MM.1S (cell line): ENCODE measurements around the gene NLRP12.

Source experiments
- DNase-seq: peaks from one replicate; pipeline ENCODE4 v3.0.0-alpha.2; 2015
- H2AFZ ChIP-seq: fragments of 300-600 bp; sonication (generic); 2 replicates; pipeline ENCODE4 v1.6.0; 2016; ENCODE audit warnings: antibody characterized with exemption, low read length
- H3F3A ChIP-seq: fragments of 300-600 bp; sonication (generic); 2 replicates; pipeline ENCODE4 v1.6.1; 2016; ENCODE audit warnings: mild to moderate bottlenecking, antibody characterized with exemption, low read length, moderate library complexity, mixed read lengths; ENCODE audit not compliant: insufficient read depth
- H3K27ac ChIP-seq: fragments of 300-600 bp; sonication (generic); 2 replicates; pipeline ENCODE4 v1.5.1; 2016; ENCODE audit warnings: mild to moderate bottlenecking, low read length
- H3K27me3 ChIP-seq: fragments of 300-600 bp; sonication (generic); replicated peaks from 2 replicates; pipeline ENCODE4 v1.6.0; 2016; ENCODE audit warnings: low read length; ENCODE audit not compliant: insufficient read depth
- H3K36me3 ChIP-seq: fragments of 300-600 bp; sonication (generic); replicated peaks from 2 replicates; pipeline ENCODE4 v1.6.1; 2016; ENCODE audit warnings: mild to moderate bottlenecking, low read length, mixed read lengths; ENCODE audit not compliant: insufficient read depth
- H3K4me1 ChIP-seq: fragments of 300-600 bp; sonication (generic); 2 replicates; pipeline ENCODE4 v1.6.1; 2016; ENCODE audit warnings: low read length, mixed read lengths
- H3K4me2 ChIP-seq: fragments of 300-600 bp; sonication (generic); 2 replicates; pipeline ENCODE4 v1.6.0; 2016; ENCODE audit warnings: low read depth, low read length
- H3K4me3 ChIP-seq: fragments of 300-600 bp; sonication (generic); 2 replicates; pipeline ENCODE4 v1.5.1; 2016; ENCODE audit warnings: low read length, mixed read lengths
- H3K79me2 ChIP-seq: fragments of 300-600 bp; sonication (generic); 2 replicates; pipeline ENCODE4 v1.6.1; 2016; ENCODE audit warnings: mixed run types, low read length, mixed read lengths
- H3K9ac ChIP-seq: fragments of 300-600 bp; sonication (generic); 2 replicates; pipeline ENCODE4 v1.6.1; 2016; ENCODE audit warnings: low read length, mixed read lengths
- H3K9me2 ChIP-seq: fragments of 300-600 bp; sonication (generic); replicated peaks from 2 replicates; pipeline ENCODE4 v1.6.1; 2016; ENCODE audit warnings: mild to moderate bottlenecking, low read length, mixed read lengths; ENCODE audit not compliant: insufficient read depth
- H3K9me3 ChIP-seq: fragments of 300-600 bp; sonication (generic); replicated peaks from 2 replicates; pipeline ENCODE4 v1.6.1; 2016; ENCODE audit warnings: mild to moderate bottlenecking, low read length, mixed read lengths; ENCODE audit not compliant: insufficient read depth
- H4K20me1 ChIP-seq: fragments of 300-600 bp; sonication (generic); 2 replicates; pipeline ENCODE4 v1.6.1; 2016; ENCODE audit warnings: mild to moderate bottlenecking, low read length, moderate library complexity, mixed read lengths; ENCODE audit not compliant: insufficient read depth
- EZH2 ChIP-seq: fragments of 300-600 bp; sonication (generic); optimal IDR thresholded peaks from 2 replicates; pipeline ENCODE3; 2017; ENCODE audit warnings: low read depth, mild to moderate bottlenecking, antibody characterized with exemption, low read length, mixed read lengths
- EZH2phosphoT487 ChIP-seq: fragments of 300-600 bp; sonication (generic); IDR thresholded peaks from 2 replicates; pipeline ENCODE4 v1.6.1; 2018; ENCODE audit warnings: antibody characterized with exemption, low read length
- TF ChIP-seq, protein P1 (sequence below): fragments of 300-600 bp; sonication (generic); IDR thresholded peaks from 2 replicates; pipeline ENCODE4 v1.5.1; 2016; ENCODE audit warnings: antibody characterized with exemption, low read length, mixed read lengths

The NLRP12 gene, protein sequence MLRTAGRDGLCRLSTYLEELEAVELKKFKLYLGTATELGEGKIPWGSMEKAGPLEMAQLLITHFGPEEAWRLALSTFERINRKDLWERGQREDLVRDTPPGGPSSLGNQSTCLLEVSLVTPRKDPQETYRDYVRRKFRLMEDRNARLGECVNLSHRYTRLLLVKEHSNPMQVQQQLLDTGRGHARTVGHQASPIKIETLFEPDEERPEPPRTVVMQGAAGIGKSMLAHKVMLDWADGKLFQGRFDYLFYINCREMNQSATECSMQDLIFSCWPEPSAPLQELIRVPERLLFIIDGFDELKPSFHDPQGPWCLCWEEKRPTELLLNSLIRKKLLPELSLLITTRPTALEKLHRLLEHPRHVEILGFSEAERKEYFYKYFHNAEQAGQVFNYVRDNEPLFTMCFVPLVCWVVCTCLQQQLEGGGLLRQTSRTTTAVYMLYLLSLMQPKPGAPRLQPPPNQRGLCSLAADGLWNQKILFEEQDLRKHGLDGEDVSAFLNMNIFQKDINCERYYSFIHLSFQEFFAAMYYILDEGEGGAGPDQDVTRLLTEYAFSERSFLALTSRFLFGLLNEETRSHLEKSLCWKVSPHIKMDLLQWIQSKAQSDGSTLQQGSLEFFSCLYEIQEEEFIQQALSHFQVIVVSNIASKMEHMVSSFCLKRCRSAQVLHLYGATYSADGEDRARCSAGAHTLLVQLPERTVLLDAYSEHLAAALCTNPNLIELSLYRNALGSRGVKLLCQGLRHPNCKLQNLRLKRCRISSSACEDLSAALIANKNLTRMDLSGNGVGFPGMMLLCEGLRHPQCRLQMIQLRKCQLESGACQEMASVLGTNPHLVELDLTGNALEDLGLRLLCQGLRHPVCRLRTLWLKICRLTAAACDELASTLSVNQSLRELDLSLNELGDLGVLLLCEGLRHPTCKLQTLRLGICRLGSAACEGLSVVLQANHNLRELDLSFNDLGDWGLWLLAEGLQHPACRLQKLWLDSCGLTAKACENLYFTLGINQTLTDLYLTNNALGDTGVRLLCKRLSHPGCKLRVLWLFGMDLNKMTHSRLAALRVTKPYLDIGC

DNA sequence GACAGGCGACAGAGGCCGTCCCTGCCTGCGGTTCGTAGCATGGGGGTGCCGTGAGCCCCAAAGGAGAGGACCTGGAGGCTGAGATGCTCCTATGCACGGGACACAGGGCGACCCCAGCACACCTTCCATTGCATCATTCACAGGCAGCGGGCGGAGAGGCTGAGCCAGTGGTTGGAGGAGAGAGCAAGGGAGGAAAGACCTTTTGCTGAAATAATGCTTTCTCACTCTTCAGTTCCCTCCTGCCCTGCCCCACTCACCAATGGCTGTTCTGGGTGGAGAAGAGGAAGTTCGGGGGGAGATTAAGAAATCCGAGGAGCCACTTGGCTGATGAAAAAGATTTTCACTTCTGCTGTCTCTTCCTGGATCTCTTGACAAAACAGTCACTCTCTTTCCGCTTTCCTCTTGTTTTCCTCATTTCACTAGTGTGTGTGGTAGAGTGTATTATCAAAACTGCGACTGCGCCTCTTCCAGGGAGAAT lies at the start of gene NLRP12:
TSS of gene NLRP12 (minus strand) at position 181 of the 478 bp plus-strand sequence. CDS start at position 41, 140 bp downstream.
- H2AFZ ChIP-seq, result no peak within 1 kb of the TSS
- no peaks in the 10 kb centered on the region for H3K36me3 ChIP-seq
- no peaks in the 10 kb centered on the region for H3K9me3 ChIP-seq
- H3K4me1 ChIP-seq, result no peaks in the 10 kb centered on the region
- H3K9ac ChIP-seq, result no peak within 1 kb of the TSS
- DNase-seq, result no peak
- no peak within 1 kb of the TSS for H3K27ac ChIP-seq
- TF ChIP-seq, protein P1, sequence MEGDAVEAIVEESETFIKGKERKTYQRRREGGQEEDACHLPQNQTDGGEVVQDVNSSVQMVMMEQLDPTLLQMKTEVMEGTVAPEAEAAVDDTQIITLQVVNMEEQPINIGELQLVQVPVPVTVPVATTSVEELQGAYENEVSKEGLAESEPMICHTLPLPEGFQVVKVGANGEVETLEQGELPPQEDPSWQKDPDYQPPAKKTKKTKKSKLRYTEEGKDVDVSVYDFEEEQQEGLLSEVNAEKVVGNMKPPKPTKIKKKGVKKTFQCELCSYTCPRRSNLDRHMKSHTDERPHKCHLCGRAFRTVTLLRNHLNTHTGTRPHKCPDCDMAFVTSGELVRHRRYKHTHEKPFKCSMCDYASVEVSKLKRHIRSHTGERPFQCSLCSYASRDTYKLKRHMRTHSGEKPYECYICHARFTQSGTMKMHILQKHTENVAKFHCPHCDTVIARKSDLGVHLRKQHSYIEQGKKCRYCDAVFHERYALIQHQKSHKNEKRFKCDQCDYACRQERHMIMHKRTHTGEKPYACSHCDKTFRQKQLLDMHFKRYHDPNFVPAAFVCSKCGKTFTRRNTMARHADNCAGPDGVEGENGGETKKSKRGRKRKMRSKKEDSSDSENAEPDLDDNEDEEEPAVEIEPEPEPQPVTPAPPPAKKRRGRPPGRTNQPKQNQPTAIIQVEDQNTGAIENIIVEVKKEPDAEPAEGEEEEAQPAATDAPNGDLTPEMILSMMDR, result no peak
- TF ChIP-seq EZH2phosphoT487 (no peak), EZH2 (no peak)
- H3K27me3 ChIP-seq, result peaks cover 6% of the 10 kb centered on the region
- H3K9me2 ChIP-seq, result no peaks in the 10 kb centered on the region
- no peaks in the 10 kb centered on the region for H3K79me2 ChIP-seq
- H4K20me1 ChIP-seq, result no peaks in the 10 kb centered on the region
- H3K4me3 ChIP-seq, result no peak within 1 kb of the TSS
- no peaks in the 10 kb centered on the region for H3F3A ChIP-seq
- no peak within 1 kb of the TSS for H3K4me2 ChIP-seq

DNA sequence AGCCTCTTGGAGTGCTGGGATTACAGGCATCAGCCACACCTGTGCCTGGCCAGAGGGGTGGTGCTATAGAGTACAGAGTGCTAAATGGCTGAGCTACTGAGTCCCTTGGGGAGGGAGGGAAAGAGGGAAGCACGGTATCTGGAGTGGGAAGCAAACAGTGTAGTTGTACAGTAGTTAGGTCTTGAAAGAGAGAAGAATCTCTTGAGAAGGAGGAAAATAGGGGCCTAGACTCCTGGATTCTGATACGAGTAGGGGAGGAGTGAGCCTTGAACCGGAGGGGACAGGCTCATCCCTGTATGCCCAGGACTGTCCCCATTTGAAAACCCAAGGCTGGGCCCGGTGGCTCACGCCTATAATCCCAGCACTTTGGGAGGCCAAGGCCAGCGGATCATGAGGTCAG lies 48.6 kb upstream of the NLRP12 start:
- H3K27me3 ChIP-seq, result no peaks in the 10 kb centered on the region; the same call in 1 of the 2 replicates
- H3K4me2 ChIP-seq, result no peak overlapping the region
- no peaks in the 10 kb centered on the region for H4K20me1 ChIP-seq
- no peaks in the 10 kb centered on the region for H3K79me2 ChIP-seq
- H3K9me2 ChIP-seq, result no peaks in the 10 kb centered on the region
- H3K4me1 ChIP-seq, result no peaks in the 10 kb centered on the region
- no peak overlapping the region for H3K4me3 ChIP-seq
- H3F3A ChIP-seq, result no peaks in the 10 kb centered on the region
- no peaks in the 10 kb centered on the region for H3K36me3 ChIP-seq
- no peak overlapping the region for H3K27ac ChIP-seq
- H3K9me3 ChIP-seq, result no peaks in the 10 kb centered on the region
- no peak for TF ChIP-seq EZH2
- no peak for TF ChIP-seq EZH2phosphoT487
- TF ChIP-seq, protein P1, result no peak
- DNase-seq, result no peak
- no peak overlapping the region for H2AFZ ChIP-seq
- H3K9ac ChIP-seq, result no peak overlapping the region

DNA sequence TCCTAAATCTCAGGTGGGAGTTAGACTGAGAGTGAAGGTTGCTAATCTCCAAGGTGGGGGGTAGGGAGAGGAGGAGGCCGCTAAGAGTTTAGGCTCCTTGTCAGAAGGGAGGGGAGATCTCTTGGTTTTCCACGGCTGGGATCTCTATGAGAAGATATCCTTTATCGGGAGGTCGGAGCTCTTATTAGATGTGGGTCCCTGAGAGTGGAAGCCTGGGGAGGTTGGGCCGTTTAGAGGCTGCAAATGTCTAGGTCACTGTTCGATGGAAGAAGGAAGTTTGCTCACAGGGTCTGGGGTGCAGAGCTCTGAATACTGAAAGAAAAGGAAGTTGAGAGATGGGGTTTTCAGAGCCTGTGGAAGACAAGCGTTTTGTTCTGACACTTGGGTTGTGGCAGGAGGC lies 47.3 kb upstream of the NLRP12 start:
- H3K27me3 ChIP-seq, result no peaks in the 10 kb centered on the region; the same call in 1 of the 2 replicates
- H4K20me1 ChIP-seq, result no peaks in the 10 kb centered on the region
- H3K27ac ChIP-seq, result no peak overlapping the region
- no peaks in the 10 kb centered on the region for H3K9me3 ChIP-seq
- no peaks in the 10 kb centered on the region for H3K36me3 ChIP-seq
- no peak for DNase-seq
- no peak for TF ChIP-seq EZH2
- TF ChIP-seq, protein P1, result no peak
- no peak for TF ChIP-seq EZH2phosphoT487
- H3K79me2 ChIP-seq, result no peaks in the 10 kb centered on the region
- no peak overlapping the region for H2AFZ ChIP-seq
- H3F3A ChIP-seq, result no peaks in the 10 kb centered on the region
- H3K4me2 ChIP-seq, result no peak overlapping the region
- H3K9me2 ChIP-seq, result no peaks in the 10 kb centered on the region
- no peak overlapping the region for H3K9ac ChIP-seq
- no peaks in the 10 kb centered on the region for H3K4me1 ChIP-seq
- H3K4me3 ChIP-seq, result no peak overlapping the region
